IPS DF 4.7 (cell line): ENCODE measurements around the gene PSD.

ENCODE experiments used
- DNase-seq: peaks from one replicate; pipeline ENCODE4 v3.0.0-alpha.2; 2013; ENCODE audit warnings: low spot score; ENCODE audit errors: extremely low read depth

Gene PSD

DNA sequence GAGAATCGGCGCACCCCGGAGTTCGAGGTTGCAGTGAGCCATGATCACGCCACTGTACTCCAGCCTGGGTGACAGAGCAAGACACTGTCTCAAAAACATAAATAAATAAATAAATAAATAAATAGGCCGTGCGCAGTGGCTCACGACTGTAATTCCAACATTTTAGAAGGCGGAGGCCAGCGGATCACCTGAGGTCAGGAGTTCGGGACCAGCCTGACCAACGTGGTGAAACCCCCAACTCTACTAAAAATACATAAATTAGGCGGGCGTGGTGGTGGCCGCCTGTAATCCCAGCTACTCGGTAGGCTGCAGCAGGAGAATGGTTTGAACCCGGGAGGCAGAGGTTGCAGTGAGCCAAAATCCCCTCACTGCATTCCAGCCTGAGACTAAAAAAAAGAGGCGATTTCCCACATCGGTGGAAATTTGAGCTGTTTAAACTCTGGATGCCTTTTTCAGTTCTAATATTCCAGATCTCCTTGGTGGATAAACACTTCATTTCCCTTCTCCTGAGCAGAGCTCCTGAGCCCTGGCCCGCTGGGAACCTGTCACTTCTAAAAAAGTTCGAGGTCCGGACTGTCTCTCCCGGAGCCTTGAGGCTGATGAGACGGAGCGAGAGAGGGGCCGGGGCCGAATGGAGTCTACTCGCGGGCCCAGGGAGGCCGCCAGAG is 25.0 kb downstream of the PSD start:
- no peak for DNase-seq

- no peak for DNase-seq
Observed at GRCh38 chr10:102392306-102392705, 26.3 kb downstream of the PSD start.

GRCh38 chr10:102389894-102390293 is 28.7 kb downstream of the PSD start:
- DNase-seq: no peak

GRCh38 chr10:102384606-102385429 is 33.8 kb downstream of the PSD start:
- no peak for DNase-seq

GRCh38 chr10:102384053-102384452 is 34.5 kb downstream of the PSD start:
- DNase-seq: no peak

- DNase-seq: no peak
Observed at GRCh38 chr10:102382871-102383270, 35.7 kb downstream of the PSD start.

DNA sequence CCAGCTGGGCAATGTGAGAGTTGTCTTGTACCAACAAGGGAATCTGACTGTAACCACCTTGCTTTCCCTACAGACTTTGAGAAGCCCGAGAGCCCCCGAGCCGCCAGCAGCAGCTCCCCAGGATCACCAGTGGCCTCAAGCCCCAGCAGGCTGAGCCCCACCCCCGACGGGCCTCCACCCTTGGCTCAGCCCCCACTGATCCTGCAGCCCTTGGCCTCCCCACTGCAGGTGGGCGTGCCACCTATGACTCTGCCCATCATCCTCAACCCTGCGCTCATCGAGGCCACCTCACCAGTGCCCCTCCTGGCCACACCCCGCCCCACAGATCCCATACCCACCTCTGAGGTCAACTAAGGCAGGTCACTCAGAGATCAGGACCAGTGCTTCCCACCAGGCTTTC is 36.6 kb downstream of the PSD start:
- DNase-seq: no peak

GRCh38 chr10:102379383-102379782 is 39.2 kb downstream of the PSD start:
- no peak for DNase-seq

- no peak for DNase-seq
Observed at GRCh38 chr10:102376901-102377300, 41.7 kb downstream of the PSD start.

DNA sequence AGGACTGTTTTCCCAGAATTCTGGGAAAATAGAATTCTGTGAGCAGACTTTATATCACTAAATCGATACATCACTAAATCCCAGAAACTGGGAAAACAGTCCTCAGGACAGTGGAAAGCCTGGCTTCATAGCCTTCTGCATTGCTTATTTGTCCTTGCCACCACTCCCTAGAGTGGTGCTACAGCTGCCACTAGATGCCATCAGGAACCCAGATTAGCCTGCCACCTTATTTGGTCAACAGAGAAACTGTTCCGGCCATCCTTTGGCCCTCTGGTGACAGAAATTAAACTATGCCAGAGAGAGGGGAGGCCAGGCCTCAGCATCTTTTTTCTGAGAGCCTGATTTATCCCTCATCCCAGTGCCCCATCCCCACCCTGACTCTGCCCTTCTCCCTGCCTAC is 42.7 kb downstream of the PSD start:
- DNase-seq: no peak

DNA sequence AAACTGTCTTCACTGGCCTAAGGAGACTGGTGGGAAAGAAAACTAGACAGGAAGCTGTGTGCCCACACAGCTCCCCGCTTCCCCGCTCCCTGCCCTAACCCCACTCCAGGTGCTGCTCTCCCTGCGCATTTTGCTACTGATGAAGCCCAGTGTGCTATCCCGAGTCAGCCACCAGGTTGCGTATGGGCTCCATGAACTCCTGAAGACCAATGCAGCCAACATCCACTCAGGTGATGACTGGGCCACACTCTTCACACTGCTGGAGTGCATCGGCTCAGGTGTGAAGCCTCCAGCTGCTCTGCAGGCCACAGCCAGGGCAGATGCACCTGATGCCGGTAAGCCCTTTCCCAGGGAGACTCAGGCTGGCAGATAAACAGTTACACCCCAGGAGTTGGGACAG is 43.3 kb downstream of the PSD start:
- DNase-seq: no peak

GRCh38 chr10:102371295-102371694 is 47.3 kb downstream of the PSD start:
- no peak for DNase-seq

- DNase-seq: no peak
Observed at GRCh38 chr10:102368077-102368476, 50.5 kb downstream of the PSD start.

- DNase-seq: no peak
Observed at GRCh38 chr10:102367441-102367840, 51.1 kb downstream of the PSD start.

DNA sequence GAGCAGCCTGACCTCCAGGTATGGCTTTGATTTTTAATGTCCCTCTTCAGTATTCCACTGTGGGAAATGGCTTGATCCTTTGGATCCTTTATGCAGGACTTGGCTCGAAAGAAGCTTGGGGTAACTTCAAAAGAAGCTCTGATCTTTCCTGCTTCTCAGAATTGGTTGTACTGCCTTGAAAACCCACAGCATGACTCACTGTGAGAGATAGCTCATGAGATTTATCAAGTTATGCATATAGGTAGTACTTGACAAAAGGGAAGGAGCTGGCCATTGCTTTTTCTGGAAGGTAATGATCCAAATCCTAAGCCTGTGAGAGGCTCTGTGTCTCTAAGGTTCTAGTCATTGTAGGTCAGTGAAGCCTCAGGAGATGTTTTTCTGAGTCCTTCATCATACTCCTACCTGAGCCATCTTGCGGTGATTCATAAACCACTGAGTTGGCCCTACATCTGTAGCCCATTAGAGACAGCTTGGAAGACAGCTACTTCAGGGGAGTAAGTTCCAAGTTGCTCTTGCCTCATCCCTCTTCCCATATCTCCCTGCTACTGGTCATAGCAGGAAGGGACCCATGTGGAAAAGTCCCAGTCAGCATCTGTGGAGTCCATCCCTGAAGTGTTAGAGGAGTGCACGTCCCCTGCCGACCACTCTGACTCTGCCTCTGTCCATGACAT is 59.7 kb downstream of the PSD start:
- no peak for DNase-seq

GRCh38 chr10:102354451-102354850 is 64.1 kb downstream of the PSD start:
- DNase-seq: no peak
